ENCODE results near the gene KRTAP10-10.
"Not testable (repeated sequence)": the region's sequence is repeated elsewhere in the genome, so short reads cannot be mapped to it uniquely, and the experiment has no call there.

The KRTAP10-10 gene

GRCh38 chr21:44644878-44645277 is 7.7 kb downstream of the KRTAP10-10 start:
- Histone ChIP-seq H3K27ac (ENCODE audit: low read depth, low read length) (no peak overlapping the region), H3K36me3 (ENCODE audit: control insufficient read depth, insufficient read depth, low read length) (no peaks in the 10 kb centered on the region), H3K4me1 (ENCODE audit: control insufficient read depth, insufficient read depth, low read length) (no peaks in the 10 kb centered on the region; the same call in 1 of the 2 replicates), H3K9ac (ENCODE audit: low read depth, low read length) (no peak overlapping the region), H3K27me3 (ENCODE audit: control insufficient read depth, insufficient read depth, low read length) (no peaks in the 10 kb centered on the region), H3K4me3 (ENCODE audit: low read depth, low read length) (no peak overlapping the region), H3K9me3 (ENCODE audit: control insufficient read depth, insufficient read depth, low read length) (no peaks in the 10 kb centered on the region)

DNA sequence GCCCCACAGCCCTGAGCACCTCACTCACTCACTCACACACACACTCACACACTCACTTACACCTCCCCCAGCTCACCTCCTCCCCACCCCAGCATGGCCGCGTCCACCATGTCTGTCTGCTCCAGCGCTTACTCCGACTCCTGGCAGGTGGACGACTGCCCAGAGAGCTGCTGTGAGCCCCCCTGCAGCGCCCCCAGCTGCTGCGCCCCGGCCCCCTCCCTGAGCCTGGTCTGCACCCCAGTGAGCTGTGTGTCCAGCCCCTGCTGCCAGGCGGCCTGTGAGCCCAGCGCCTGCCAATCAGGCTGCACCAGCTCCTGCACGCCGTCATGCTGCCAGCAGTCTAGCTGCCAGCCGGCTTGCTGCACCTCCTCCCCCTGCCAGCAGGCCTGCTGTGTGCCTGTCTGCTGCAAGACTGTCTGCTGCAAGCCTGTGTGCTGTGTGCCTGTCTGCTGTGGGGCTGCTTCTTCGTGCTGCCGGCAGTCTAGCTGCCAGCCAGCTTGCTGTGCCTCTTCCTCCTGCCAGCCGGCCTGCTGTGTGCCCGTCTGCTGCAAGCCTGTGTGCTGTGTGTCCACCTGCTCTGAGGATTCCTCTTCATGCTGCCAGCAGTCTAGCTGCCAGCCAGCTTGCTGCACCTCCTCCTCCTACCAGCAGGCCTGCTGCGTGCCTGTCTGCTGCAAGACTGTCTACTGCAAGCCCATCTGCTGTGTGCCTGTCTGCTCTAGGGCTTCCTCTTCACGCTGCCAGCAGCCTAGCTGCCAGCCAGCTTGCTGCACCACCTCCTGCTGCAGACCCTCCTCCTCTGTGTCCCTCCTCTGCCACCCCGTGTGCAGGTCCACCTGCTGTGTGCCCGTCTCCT is 9.4 kb downstream of the KRTAP10-10 start, which contains the start of gene KRTAP10-11:
KRTAP10-11 (plus strand) TSS at position 49 of the 856 bp plus-strand sequence; CDS start at position 94, 45 bp downstream.
- H3K9me3 ChIP-seq (ENCODE audit: control insufficient read depth, insufficient read depth, low read length); H3K4me3 ChIP-seq (ENCODE audit: low read depth, low read length); H3K27me3 ChIP-seq (ENCODE audit: control insufficient read depth, insufficient read depth, low read length); H3K36me3 ChIP-seq (ENCODE audit: control insufficient read depth, insufficient read depth, low read length); H3K9ac ChIP-seq (ENCODE audit: low read depth, low read length); H3K4me1 ChIP-seq (ENCODE audit: control insufficient read depth, insufficient read depth, low read length): not testable (repeated sequence)
- peak within 1 kb of the TSS; percentile 2 for H3K27ac ChIP-seq (ENCODE audit: low read depth, low read length)

GRCh38 chr21:44647222-44647552 is 10.0 kb downstream of the KRTAP10-10 start:
- Histone ChIP-seq H3K9ac (ENCODE audit: low read depth, low read length) (no peak overlapping the region), H3K4me3 (ENCODE audit: low read depth, low read length) (no peak overlapping the region), H3K4me1 (ENCODE audit: control insufficient read depth, insufficient read depth, low read length) (no peaks in the 10 kb centered on the region; the same call in 1 of the 2 replicates), H3K36me3 (ENCODE audit: control insufficient read depth, insufficient read depth, low read length) (no peaks in the 10 kb centered on the region), H3K9me3 (ENCODE audit: control insufficient read depth, insufficient read depth, low read length) (no peaks in the 10 kb centered on the region), H3K27ac (ENCODE audit: low read depth, low read length) (peak overlapping the region; percentile 2), H3K27me3 (ENCODE audit: control insufficient read depth, insufficient read depth, low read length) (no peaks in the 10 kb centered on the region)

DNA sequence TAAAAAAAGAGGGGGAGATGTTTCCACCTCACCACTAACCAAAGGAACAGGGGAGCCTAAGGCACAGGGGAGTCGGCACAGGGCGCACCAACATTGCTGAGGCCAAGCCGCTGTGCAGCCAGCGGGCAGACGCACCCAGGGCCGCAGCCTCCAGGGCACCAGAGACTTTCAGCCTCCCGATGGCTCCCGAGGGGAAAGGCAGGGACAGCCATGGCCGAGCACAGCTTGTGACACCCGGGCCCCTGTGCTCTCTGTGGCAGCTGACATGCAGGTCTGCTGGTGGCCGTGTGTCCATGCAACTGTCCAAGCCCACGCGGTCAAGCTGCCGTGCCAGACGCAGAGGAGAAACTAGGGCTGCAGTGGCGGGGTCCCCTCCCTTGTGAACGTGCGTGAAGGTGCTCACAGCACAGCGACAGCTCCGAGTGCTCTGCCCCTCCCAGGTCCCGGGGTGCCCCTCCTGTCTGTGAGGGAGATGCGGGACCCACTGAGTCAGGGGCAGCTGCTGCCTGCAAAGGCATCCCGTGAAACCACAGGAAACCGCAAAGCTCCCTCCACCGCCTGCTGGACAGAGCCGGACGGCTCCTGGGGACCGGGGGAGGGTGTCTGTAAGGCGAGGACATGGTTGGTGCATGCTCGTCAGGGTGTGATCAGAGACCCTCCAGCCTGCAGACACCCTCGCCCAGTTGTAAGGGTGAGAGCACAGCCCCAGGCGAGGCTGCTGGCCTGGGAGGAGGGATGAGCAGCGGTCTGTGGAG is 11.6 kb downstream of the KRTAP10-10 start:
- Histone ChIP-seq H3K4me3 (ENCODE audit: low read depth, low read length) (no peak overlapping the region), H3K36me3 (ENCODE audit: control insufficient read depth, insufficient read depth, low read length) (no peaks in the 10 kb centered on the region), H3K27ac (ENCODE audit: low read depth, low read length) (no peak overlapping the region), H3K9ac (ENCODE audit: low read depth, low read length) (no peak overlapping the region), H3K9me3 (ENCODE audit: control insufficient read depth, insufficient read depth, low read length) (no peaks in the 10 kb centered on the region), H3K27me3 (ENCODE audit: control insufficient read depth, insufficient read depth, low read length) (no peaks in the 10 kb centered on the region), H3K4me1 (ENCODE audit: control insufficient read depth, insufficient read depth, low read length) (no peaks in the 10 kb centered on the region; the same call in 1 of the 2 replicates)

GRCh38 chr21:44649521-44650100 is 12.5 kb downstream of the KRTAP10-10 start:
- no peak overlapping the region for H3K4me3 ChIP-seq (ENCODE audit: low read depth, low read length)
- no peaks in the 10 kb centered on the region for H3K27me3 ChIP-seq (ENCODE audit: control insufficient read depth, insufficient read depth, low read length)
- no peaks in the 10 kb centered on the region for H3K9me3 ChIP-seq (ENCODE audit: control insufficient read depth, insufficient read depth, low read length)
- no peaks in the 10 kb centered on the region for H3K36me3 ChIP-seq (ENCODE audit: control insufficient read depth, insufficient read depth, low read length)
- no peak overlapping the region for H3K9ac ChIP-seq (ENCODE audit: low read depth, low read length)
- H3K27ac ChIP-seq (ENCODE audit: low read depth, low read length): no peak overlapping the region
- no peaks in the 10 kb centered on the region; the same call in 1 of the 2 replicates for H3K4me1 ChIP-seq (ENCODE audit: control insufficient read depth, insufficient read depth, low read length)

GRCh38 chr21:44650265-44650972 is 13.3 kb downstream of the KRTAP10-10 start:
- no peak overlapping the region for H3K27ac ChIP-seq (ENCODE audit: low read depth, low read length)
- no peaks in the 10 kb centered on the region; the same call in 1 of the 2 replicates for H3K4me1 ChIP-seq (ENCODE audit: control insufficient read depth, insufficient read depth, low read length)
- H3K9ac ChIP-seq (ENCODE audit: low read depth, low read length): no peak overlapping the region
- no peaks in the 10 kb centered on the region for H3K9me3 ChIP-seq (ENCODE audit: control insufficient read depth, insufficient read depth, low read length)
- no peaks in the 10 kb centered on the region for H3K27me3 ChIP-seq (ENCODE audit: control insufficient read depth, insufficient read depth, low read length)
- H3K4me3 ChIP-seq (ENCODE audit: low read depth, low read length): no peak overlapping the region
- no peaks in the 10 kb centered on the region for H3K36me3 ChIP-seq (ENCODE audit: control insufficient read depth, insufficient read depth, low read length)

GRCh38 chr21:44650973-44651675 is 14.0 kb downstream of the KRTAP10-10 start:
- Histone ChIP-seq H3K36me3 (ENCODE audit: control insufficient read depth, insufficient read depth, low read length) (no peaks in the 10 kb centered on the region), H3K4me3 (ENCODE audit: low read depth, low read length) (no peak overlapping the region), H3K9ac (ENCODE audit: low read depth, low read length) (no peak overlapping the region), H3K9me3 (ENCODE audit: control insufficient read depth, insufficient read depth, low read length) (no peaks in the 10 kb centered on the region), H3K27ac (ENCODE audit: low read depth, low read length) (no peak overlapping the region), H3K4me1 (ENCODE audit: control insufficient read depth, insufficient read depth, low read length) (no peaks in the 10 kb centered on the region; the same call in 1 of the 2 replicates), H3K27me3 (ENCODE audit: control insufficient read depth, insufficient read depth, low read length) (no peaks in the 10 kb centered on the region)

DNA sequence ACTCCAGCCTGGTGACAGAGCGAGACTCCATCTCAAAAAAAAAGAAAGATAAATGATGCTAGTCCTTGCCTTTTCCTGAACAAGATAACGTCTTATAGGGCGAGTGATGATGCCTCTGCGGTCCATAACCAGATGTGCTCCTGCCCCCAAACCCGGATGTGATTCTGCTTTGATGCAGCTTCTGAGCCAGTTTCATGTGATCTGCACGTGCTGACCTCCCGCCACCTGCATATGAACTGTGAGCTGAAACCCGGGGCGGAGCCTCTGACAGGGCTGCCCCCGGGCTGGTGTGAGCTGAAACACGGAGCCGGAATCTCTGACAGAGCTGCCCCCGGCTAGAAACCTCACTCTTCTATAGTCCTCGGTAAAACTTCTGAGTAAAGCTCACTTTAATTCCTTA is 16.0 kb downstream of the KRTAP10-10 start:
- Histone ChIP-seq H3K27ac (ENCODE audit: low read depth, low read length) (no peak overlapping the region), H3K4me3 (ENCODE audit: low read depth, low read length) (no peak overlapping the region), H3K27me3 (ENCODE audit: control insufficient read depth, insufficient read depth, low read length) (no peaks in the 10 kb centered on the region), H3K9me3 (ENCODE audit: control insufficient read depth, insufficient read depth, low read length) (no peaks in the 10 kb centered on the region), H3K36me3 (ENCODE audit: control insufficient read depth, insufficient read depth, low read length) (no peaks in the 10 kb centered on the region), H3K9ac (ENCODE audit: low read depth, low read length) (no peak overlapping the region), H3K4me1 (ENCODE audit: control insufficient read depth, insufficient read depth, low read length) (no peaks in the 10 kb centered on the region)

GRCh38 chr21:44653656-44654575 is 16.8 kb downstream of the KRTAP10-10 start:
- H3K9ac ChIP-seq (ENCODE audit: low read depth, low read length): no peak overlapping the region
- peaks cover 4% of the 10 kb centered on the region for H3K4me1 ChIP-seq (ENCODE audit: control insufficient read depth, insufficient read depth, low read length)
- H3K9me3 ChIP-seq (ENCODE audit: control insufficient read depth, insufficient read depth, low read length): no peaks in the 10 kb centered on the region
- H3K36me3 ChIP-seq (ENCODE audit: control insufficient read depth, insufficient read depth, low read length): no peaks in the 10 kb centered on the region
- no peaks in the 10 kb centered on the region for H3K27me3 ChIP-seq (ENCODE audit: control insufficient read depth, insufficient read depth, low read length)
- H3K27ac ChIP-seq (ENCODE audit: low read depth, low read length): no peak overlapping the region
- no peak overlapping the region for H3K4me3 ChIP-seq (ENCODE audit: low read depth, low read length)
